Activated T-cell treated with anti-CD3 and anti-CD28 coated beads, Interleukin-2, amount 50 U/mL, for 4 hours (primary cell): ENCODE results near the gene SLC35C1. TPM values are rescaled to one million over a fixed set of nuclear protein-coding genes. Genes with fewer than 3 reads are reported as not detected.
A peak's percentile ranks its signal among the peaks of the same experiment; 100 is the strongest.
"Not testable (repeated sequence)": the region's sequence is repeated elsewhere in the genome, so short reads cannot be mapped to it uniquely, and the experiment has no call there.

Source experiments
- ATAC-seq, 2 donors: fragments of 200-7000 bp; cut with Tn5 transposase; one replicate each; pipeline ENCODE4 v1.10.0; 2021
- DNase-seq: peaks from one replicate; pipeline ENCODE4 v3.0.0-alpha.2; 2020
- H3K27me3 Mint-ChIP-seq: one replicate; pipeline ENCODE4 v1.8.0; 2021; ENCODE audit warnings: low read depth, mixed read lengths
- H3K36me3 Mint-ChIP-seq: one replicate; pipeline ENCODE4 v1.8.0; 2022; ENCODE audit warnings: mixed read lengths; ENCODE audit not compliant: insufficient read depth
- H3K4me1 Mint-ChIP-seq: one replicate; pipeline ENCODE4 v1.8.0; 2021; ENCODE audit warnings: low read depth, mixed read lengths
- H3K4me3 Mint-ChIP-seq: one replicate; pipeline ENCODE4 v1.8.0; 2021; ENCODE audit warnings: mild to moderate bottlenecking, moderate library complexity, mixed read lengths
- H3K9me3 Mint-ChIP-seq: one replicate; pipeline ENCODE4 v1.8.0; 2021; ENCODE audit warnings: mixed read lengths
- total RNA-seq, 3 donors: library from RNA; stranded (reverse); gene quantifications; one replicate each; pipeline ENCODE4 v1.2.1, GENCODE V29; 2021

SLC35C1 gene
- total RNA-seq, 3 donors from 2014 or later, result 14.7 to 17.5 (median 15.8) TPM

DNA sequence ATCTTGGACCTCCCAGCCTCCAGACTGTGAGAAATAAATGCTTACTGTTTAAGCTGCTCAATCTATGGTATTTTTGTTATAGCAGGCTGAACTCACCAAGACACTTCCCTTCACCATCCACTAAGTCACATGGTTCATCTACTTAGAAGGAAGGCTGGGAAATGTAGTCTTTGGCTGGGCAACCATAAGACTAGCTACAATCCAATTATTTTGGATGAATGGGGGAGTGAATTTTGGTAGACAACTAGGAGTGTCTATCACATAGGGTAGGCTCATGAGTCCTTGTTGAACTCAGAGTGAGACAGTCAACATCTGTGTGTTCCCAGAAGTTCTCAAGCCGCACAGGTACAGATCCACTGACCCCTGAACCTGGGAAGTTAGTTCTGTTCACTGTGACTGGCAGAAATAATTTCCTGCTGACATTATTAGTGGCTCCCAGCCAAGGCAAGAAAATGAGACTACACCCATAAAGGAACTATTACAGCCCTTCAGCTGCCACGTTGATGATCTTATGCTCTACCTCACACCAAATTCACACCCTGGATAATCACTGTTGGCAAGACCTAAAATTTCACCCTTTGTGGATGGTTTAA lies 3.1 kb upstream of the SLC35C1 start:
- no peak for ATAC-seq
- Mint-ChIP-seq H3K27me3 (no peaks in the 10 kb centered on the region), H3K9me3 (no peaks in the 10 kb centered on the region), H3K4me3 (no peak overlapping the region), H3K36me3 (no peaks in the 10 kb centered on the region), H3K4me1 (peaks cover 12% of the 10 kb centered on the region)
- DNase-seq, result no peak

- Mint-ChIP-seq H3K36me3 (no peaks in the 10 kb centered on the region), H3K27me3 (no peaks in the 10 kb centered on the region), H3K4me3 (peak overlapping the region; percentile 33)
These were observed 2.2 kb upstream of the SLC35C1 start for GRCh38 chr11:45802531-45803317.

GRCh38 chr11:45803971-45804760 lies 783 bp upstream of the SLC35C1 start:
- Mint-ChIP-seq H3K36me3 (peaks cover 2% of the 10 kb centered on the region), H3K9me3 (no peaks in the 10 kb centered on the region), H3K4me1 (peaks cover 32% of the 10 kb centered on the region), H3K4me3 (peak overlapping the region; percentile 93), H3K27me3 (no peaks in the 10 kb centered on the region)
- peak; percentile 38 for DNase-seq
- ATAC-seq, result peak; percentile 36 to 46

More at GRCh38 chr11:45802531-45803317, 2.2 kb upstream of the SLC35C1 start:
- no peak for DNase-seq
- Mint-ChIP-seq H3K9me3 (no peaks in the 10 kb centered on the region), H3K4me1 (peaks cover 21% of the 10 kb centered on the region)
- no peak for ATAC-seq

DNA sequence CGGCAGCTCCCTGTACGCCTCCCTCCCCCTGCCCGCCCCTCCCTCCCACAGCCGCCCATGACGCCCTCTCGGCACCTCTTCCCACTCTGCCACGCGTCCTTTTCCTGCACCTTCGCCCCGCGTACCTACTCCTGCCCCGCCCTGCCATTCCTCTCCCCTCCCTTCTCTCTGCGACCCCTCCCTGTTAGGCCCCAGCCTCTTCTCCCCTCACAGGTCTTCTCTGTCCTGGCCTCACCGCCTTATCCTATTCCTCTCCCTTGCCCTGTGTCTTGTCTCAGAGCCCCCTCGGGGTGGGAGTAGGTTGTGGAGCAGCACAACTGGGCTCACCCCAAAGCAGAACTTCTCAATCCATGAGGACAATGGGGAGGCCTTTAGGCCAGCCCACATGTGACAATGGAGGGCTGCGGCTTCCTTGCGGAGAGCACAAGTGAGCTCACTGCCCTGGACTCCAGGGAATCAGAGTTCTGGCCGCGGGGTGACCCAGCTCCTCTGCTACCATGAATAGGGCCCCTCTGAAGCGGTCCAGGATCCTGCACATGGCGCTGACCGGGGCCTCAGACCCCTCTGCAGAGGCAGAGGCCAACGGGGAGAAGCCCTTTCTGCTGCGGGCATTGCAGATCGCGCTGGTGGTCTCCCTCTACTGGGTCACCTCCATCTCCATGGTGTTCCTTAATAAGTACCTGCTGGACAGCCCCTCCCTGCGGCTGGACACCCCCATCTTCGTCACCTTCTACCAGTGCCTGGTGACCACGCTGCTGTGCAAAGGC lies 539 bp downstream of the SLC35C1 start:
- ATAC-seq (peak; percentile 39 to 52), DNase-seq (no peak)
- Mint-ChIP-seq H3K36me3 (peaks cover 2% of the 10 kb centered on the region), H3K4me1 (peaks cover 40% of the 10 kb centered on the region), H3K9me3 (no peaks in the 10 kb centered on the region), H3K4me3 (peak overlapping the region; percentile 93), H3K27me3 (no peaks in the 10 kb centered on the region)

GRCh38 chr11:45806072-45806933 lies 1.4 kb downstream of the SLC35C1 start:
- no peaks in the 10 kb centered on the region for H3K9me3 Mint-ChIP-seq
- peaks cover 42% of the 10 kb centered on the region for H3K4me1 Mint-ChIP-seq
- DNase-seq (no peak), ATAC-seq (no peak)
- peaks cover 2% of the 10 kb centered on the region for H3K36me3 Mint-ChIP-seq
- no peaks in the 10 kb centered on the region for H3K27me3 Mint-ChIP-seq
- peak overlapping the region; percentile 93 for H3K4me3 Mint-ChIP-seq

DNA sequence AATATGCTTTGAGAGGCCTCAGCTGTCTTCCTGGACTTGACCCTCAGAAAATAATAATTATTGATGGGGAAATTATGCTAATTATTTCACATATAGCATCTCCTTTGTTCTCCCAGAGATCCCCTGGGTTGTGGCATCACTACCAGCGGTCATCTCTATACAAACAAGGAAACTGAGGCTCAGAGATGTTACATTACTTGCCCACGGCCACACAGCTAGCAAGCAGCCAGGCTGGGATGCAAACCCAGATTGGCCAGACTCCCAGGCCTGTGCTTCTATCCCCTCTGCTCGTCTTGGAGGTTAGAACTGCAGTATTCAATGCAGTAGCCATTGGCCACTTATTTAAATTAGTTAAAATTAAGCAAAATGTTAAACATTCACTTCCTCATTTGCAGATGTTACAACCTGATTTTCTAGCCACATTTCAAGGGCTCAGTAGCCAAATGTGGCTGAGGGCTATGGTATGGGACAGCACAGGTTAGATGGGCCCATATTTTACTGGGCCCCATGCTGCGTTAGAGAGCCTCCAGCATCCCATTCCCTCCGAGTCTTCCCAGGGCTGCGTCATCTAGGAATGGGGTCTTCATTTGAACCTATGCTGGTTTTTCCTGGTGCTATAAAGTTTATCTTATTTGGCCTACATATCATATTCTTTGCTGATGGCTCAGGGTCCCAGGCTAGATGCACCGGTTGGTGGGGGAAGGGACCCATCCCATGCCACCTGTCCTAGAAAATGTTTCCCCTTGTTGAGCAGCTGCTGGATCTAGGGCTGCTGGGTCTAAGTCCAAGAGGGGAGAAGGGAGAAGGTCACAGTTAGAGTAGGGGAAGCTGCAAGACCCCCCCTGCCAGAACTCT lies 2.2 kb downstream of the SLC35C1 start:
- peaks cover 42% of the 10 kb centered on the region for H3K4me1 Mint-ChIP-seq

DNA sequence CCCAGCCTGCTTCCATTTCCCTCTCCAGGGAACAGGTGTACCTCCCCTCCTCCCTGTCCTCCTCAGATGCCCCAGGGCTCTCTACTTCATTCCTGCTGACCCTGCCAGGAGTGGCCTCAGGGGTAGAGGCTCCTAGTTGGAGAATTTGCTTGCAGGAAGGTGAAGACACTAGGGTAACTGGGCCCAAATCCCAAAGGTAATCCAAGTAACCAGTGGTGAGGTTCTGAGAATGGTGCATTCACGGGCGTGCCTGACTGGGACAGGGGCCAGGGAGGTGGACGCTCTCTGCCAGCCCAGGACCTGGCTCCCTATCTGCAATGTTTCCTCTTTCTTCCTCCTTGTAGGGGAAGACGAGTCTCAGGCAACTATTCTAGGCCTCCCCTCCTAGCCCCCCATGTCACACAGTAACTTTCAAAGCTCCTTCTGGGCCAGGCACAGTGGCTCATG lies 2.9 kb downstream of the SLC35C1 start:
- DNase-seq (no peak), ATAC-seq (no peak)
- peaks cover 42% of the 10 kb centered on the region for H3K4me1 Mint-ChIP-seq
- peak overlapping the region; percentile 93 for H3K4me3 Mint-ChIP-seq
- no peaks in the 10 kb centered on the region for H3K9me3 Mint-ChIP-seq
- peaks cover 2% of the 10 kb centered on the region for H3K36me3 Mint-ChIP-seq
- no peaks in the 10 kb centered on the region for H3K27me3 Mint-ChIP-seq

More for the DNA sequence above, 2.2 kb downstream of the SLC35C1 start:
- peak overlapping the region; percentile 93 for H3K4me3 Mint-ChIP-seq
- H3K9me3 Mint-ChIP-seq, result no peaks in the 10 kb centered on the region
- ATAC-seq, result no peak
- peaks cover 2% of the 10 kb centered on the region for H3K36me3 Mint-ChIP-seq
- no peak for DNase-seq
- H3K27me3 Mint-ChIP-seq, result no peaks in the 10 kb centered on the region

- H3K4me3 Mint-ChIP-seq, result not testable (repeated sequence)
These were observed 3.5 kb downstream of the SLC35C1 start for GRCh38 chr11:45808427-45808826.

DNA sequence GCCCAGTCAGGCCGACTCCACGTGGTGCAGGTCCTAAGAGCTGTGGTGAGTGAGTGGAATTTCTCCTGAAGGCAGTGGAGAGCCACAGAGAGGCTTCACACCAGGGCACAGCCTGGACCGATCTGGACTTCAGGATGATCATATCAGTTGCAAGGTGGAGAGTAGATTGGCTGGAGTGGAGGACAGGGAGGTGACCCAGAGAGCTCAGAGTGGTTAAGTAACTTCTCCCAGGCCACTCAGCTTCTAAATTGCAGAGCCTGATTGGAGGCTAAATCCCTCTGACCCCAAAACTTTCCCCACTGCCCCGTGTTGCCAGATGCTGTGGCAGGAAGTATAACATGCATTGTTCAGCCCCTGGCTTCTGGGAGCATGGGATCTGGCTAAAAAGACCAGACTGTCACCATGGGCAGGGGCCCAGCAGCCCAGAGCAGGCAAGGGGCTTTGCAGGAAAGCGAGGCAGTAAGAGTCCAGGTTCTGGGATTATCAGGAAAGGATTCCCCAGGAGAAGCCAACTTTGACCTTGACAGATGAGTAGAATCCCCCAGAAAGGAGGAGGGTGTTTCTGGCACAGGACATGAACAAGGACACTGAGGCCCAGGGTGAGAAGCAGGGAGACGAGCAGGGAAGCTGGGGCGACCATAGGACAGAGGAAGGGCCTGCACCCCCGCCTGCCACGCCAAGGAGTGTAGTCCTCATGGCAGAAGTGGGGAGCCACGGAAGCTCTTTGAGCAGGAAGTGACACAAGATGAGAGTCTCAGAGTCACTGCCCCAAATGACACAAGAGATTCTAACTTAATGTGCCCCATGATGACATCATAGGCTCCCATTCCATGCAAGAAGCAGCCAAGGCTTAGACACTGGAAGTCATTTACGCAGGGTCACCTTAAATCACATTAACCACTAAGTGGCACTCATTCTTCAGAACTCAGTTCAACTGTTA lies 4.8 kb downstream of the SLC35C1 start:
- Mint-ChIP-seq H3K4me1 (peaks cover 41% of the 10 kb centered on the region), H3K27me3 (no peaks in the 10 kb centered on the region), H3K36me3 (peaks cover 2% of the 10 kb centered on the region), H3K9me3 (no peaks in the 10 kb centered on the region), H3K4me3 (no peak overlapping the region)
- ATAC-seq (no peak), DNase-seq (no peak)

More at GRCh38 chr11:45808427-45808826, 3.5 kb downstream of the SLC35C1 start:
- H3K27me3 Mint-ChIP-seq, H3K36me3 Mint-ChIP-seq, H3K9me3 Mint-ChIP-seq, DNase-seq, ATAC-seq: not testable (repeated sequence)
- H3K4me1 Mint-ChIP-seq, result peaks cover 42% of the 10 kb centered on the region

DNA sequence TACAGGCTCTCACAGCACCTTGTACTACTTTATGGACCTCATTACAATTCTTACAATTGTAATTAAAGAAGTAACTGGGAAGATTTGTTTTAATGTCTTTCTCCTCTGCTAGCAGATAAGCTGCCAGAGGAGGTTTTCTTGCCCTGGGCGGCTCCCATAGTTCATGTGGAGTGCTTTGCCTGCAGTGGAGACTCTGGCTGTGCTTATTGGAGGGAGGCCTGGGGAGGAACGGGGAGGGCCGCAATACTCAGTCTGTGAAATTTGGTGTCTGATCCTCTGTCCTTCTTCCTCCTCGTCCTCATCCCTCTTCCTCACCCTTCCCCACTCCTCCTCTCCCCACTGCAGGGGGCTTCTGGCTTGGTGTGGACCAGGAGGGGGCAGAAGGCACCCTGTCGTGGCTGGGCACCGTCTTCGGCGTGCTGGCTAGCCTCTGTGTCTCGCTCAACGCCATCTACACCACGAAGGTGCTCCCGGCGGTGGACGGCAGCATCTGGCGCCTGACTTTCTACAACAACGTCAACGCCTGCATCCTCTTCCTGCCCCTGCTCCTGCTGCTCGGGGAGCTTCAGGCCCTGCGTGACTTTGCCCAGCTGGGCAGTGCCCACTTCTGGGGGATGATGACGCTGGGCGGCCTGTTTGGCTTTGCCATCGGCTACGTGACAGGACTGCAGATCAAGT lies 5.6 kb downstream of the SLC35C1 start:
- peaks cover 2% of the 10 kb centered on the region for H3K36me3 Mint-ChIP-seq
- no peak overlapping the region for H3K4me3 Mint-ChIP-seq
- DNase-seq (no peak), ATAC-seq (no peak)
- H3K9me3 Mint-ChIP-seq, result no peaks in the 10 kb centered on the region
- H3K27me3 Mint-ChIP-seq, result no peaks in the 10 kb centered on the region
- H3K4me1 Mint-ChIP-seq, result peaks cover 41% of the 10 kb centered on the region

DNA sequence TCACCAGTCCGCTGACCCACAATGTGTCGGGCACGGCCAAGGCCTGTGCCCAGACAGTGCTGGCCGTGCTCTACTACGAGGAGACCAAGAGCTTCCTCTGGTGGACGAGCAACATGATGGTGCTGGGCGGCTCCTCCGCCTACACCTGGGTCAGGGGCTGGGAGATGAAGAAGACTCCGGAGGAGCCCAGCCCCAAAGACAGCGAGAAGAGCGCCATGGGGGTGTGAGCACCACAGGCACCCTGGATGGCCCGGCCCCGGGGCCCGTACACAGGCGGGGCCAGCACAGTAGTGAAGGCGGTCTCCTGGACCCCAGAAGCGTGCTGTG lies 6.1 kb downstream of the SLC35C1 start:
- no peak for ATAC-seq
- peaks cover 38% of the 10 kb centered on the region for H3K4me1 Mint-ChIP-seq
- no peak for DNase-seq
- no peaks in the 10 kb centered on the region for H3K27me3 Mint-ChIP-seq
- H3K9me3 Mint-ChIP-seq, result no peaks in the 10 kb centered on the region
- peaks cover 2% of the 10 kb centered on the region for H3K36me3 Mint-ChIP-seq
- H3K4me3 Mint-ChIP-seq, result no peak overlapping the region
